H54 (cell line): Measurements from ENCODE around the gene ZBTB7C.

Source experiments
- DNase-seq: peaks from one replicate; pipeline ENCODE4 v3.0.0; 2011; ENCODE audit warnings: low spot score, mixed read lengths; ENCODE audit not compliant: insufficient read length
- FAIRE-seq: peaks from 3 replicates; lab custom pipeline; 2011; peaks lifted over from hg19 to GRCh38; lab: Jason Lieb, UNC
- POLR2A ChIP-seq: IDR thresholded peaks from 2 replicates; pipeline ENCODE4 v1.6.1; 2011; ENCODE audit warnings: low read depth, mild to moderate bottlenecking, low read length

The ZBTB7C gene

GRCh38 chr18:48361801-48362200 is 47.4 kb downstream of the ZBTB7C start:
- FAIRE-seq (no peak), DNase-seq (no peak)
- TF ChIP-seq POLR2A, result no peak

- FAIRE-seq (no peak), DNase-seq (no peak)
- no peak for TF ChIP-seq POLR2A
Observed at GRCh38 chr18:48360376-48361021, 48.7 kb downstream of the ZBTB7C start.

GRCh38 chr18:48359626-48360025 is 49.6 kb downstream of the ZBTB7C start:
- no peak for DNase-seq
- no peak for TF ChIP-seq POLR2A
- FAIRE-seq, result no peak

GRCh38 chr18:48358868-48359267 is 50.3 kb downstream of the ZBTB7C start:
- DNase-seq, result no peak
- no peak for TF ChIP-seq POLR2A
- FAIRE-seq, result no peak

- DNase-seq (no peak), FAIRE-seq (no peak)
Observed at GRCh38 chr18:48356909-48357631, 52.1 kb downstream of the ZBTB7C start.

GRCh38 chr18:48356151-48356745 is 52.9 kb downstream of the ZBTB7C start:
- no peak for DNase-seq
- FAIRE-seq, result no peak

More at GRCh38 chr18:48356909-48357631, 52.1 kb downstream of the ZBTB7C start:
- TF ChIP-seq POLR2A, result no peak

GRCh38 chr18:48355276-48356115 is 53.7 kb downstream of the ZBTB7C start:
- DNase-seq (no peak), FAIRE-seq (no peak)
- TF ChIP-seq POLR2A, result no peak

More at GRCh38 chr18:48356151-48356745, 52.9 kb downstream of the ZBTB7C start:
- TF ChIP-seq POLR2A, result no peak

- no peak for TF ChIP-seq POLR2A
- FAIRE-seq, result no peak
Observed at GRCh38 chr18:48354746-48355260, 54.4 kb downstream of the ZBTB7C start.

GRCh38 chr18:48352051-48352755 is 57.0 kb downstream of the ZBTB7C start:
- no peak for TF ChIP-seq POLR2A
- DNase-seq (no peak), FAIRE-seq (no peak)

More at GRCh38 chr18:48354746-48355260, 54.4 kb downstream of the ZBTB7C start:
- DNase-seq, result no peak

- no peak for TF ChIP-seq POLR2A
- DNase-seq (no peak), FAIRE-seq (no peak)
Observed at GRCh38 chr18:48351216-48352050, 57.8 kb downstream of the ZBTB7C start.

GRCh38 chr18:48348739-48349138 is 60.4 kb downstream of the ZBTB7C start:
- TF ChIP-seq POLR2A, result no peak
- FAIRE-seq (no peak), DNase-seq (no peak)

- DNase-seq (no peak), FAIRE-seq (no peak)
- no peak for TF ChIP-seq POLR2A
Observed at GRCh38 chr18:48347756-48348326, 61.3 kb downstream of the ZBTB7C start.
